Peyer's patch (tissue), 4 donors: Measurements from ENCODE around the gene IGFBP1.

Source experiments
- CTCF ChIP-seq, 6 experiments: fragments of 450-650 bp in 4 of 6; fragments of 200-600 bp in 2 of 6; sonication (generic) in 1 of 6; IDR thresholded peaks; one replicate each; pipeline ENCODE4 v1.5.1; 2017 to 2019; ENCODE audit warnings: antibody characterized with exemption in 6 of 6, mild to moderate bottlenecking in 3 of 6, moderate library complexity in 1 of 6
- POLR2A ChIP-seq, 2 donors: fragments of 450-650 bp; IDR thresholded peaks; one replicate each; pipeline ENCODE4 v1.5.1; 2017; ENCODE audit warnings: antibody characterized with exemption in 2 of 2, mild to moderate bottlenecking in 2 of 2, moderate library complexity in 2 of 2

GRCh38 chr7:45923290-45923689 lies 35.0 kb downstream of the IGFBP1 start:
- peak; percentile 49 to 75 (median 69) for TF ChIP-seq CTCF (IDR thresholded peaks at IDR 0.05)
- no peak for TF ChIP-seq POLR2A (IDR thresholded peaks at IDR 0.05)
